OCI-LY3 (cell line): ENCODE measurements around the gene PCDHGB4.
A peak's percentile ranks its signal among the peaks of the same experiment; 100 is the strongest.

Source experiments
- H2AFZ ChIP-seq: fragments of 200-600, 300-600 bp; shearing (Covaris generic); 2 replicates; pipeline ENCODE4 v1.6.0; 2014; ENCODE audit warnings: antibody characterized with exemption, low read depth, low read length
- H3K27ac ChIP-seq: fragments of 200-600, 300-600 bp; sonication (generic); 2 replicates; pipeline ENCODE4 v1.5.1; 2014; ENCODE audit warnings: mild to moderate bottlenecking, low read length, moderate library complexity, mixed read lengths
- H3K27me3 ChIP-seq: fragments of 200-600, 300-600 bp; sonication (generic); 2 replicates; pipeline ENCODE4 v1.6.1; 2014; ENCODE audit warnings: low read depth, low read length, mixed read lengths
- H3K36me3 ChIP-seq: fragments of 200-600, 300-600 bp; sonication (generic); replicated peaks from 2 replicates; pipeline ENCODE3; 2014; ENCODE audit warnings: low read depth, low read length, mixed read lengths
- H3K4me1 ChIP-seq: fragments of 300-600, 200-600 bp; sonication (generic); 2 replicates; pipeline ENCODE4 v1.6.1; 2014; ENCODE audit warnings: low read length, mixed read lengths
- H3K4me2 ChIP-seq: fragments of 200-600, 300-600 bp; sonication (generic); 2 replicates; pipeline ENCODE4 v1.6.1; 2014; ENCODE audit warnings: low read length, mixed read lengths
- H3K4me3 ChIP-seq: fragments of 300-600, 200-600 bp; sonication (generic); 2 replicates; pipeline ENCODE4 v1.5.1; 2014; ENCODE audit warnings: antibody characterized with exemption, mild to moderate bottlenecking, low read length, moderate library complexity
- H3K79me2 ChIP-seq: fragments of 300-600, 200-600 bp; shearing (Covaris generic); 2 replicates; pipeline ENCODE4 v1.6.1; 2014; ENCODE audit warnings: mild to moderate bottlenecking, low read length, mixed read lengths
- H3K9ac ChIP-seq: fragments of 300-600, 200-600 bp; shearing (Covaris generic); 2 replicates; pipeline ENCODE4 v1.6.0; 2014; ENCODE audit warnings: mild to moderate bottlenecking, low read length, moderate library complexity
- H3K9me3 ChIP-seq: fragments of 200-600, 300-600 bp; shearing (Covaris generic); 2 replicates; pipeline ENCODE4 v1.6.1; 2014; ENCODE audit warnings: low read length, mixed read lengths; ENCODE audit not compliant: insufficient read depth
- H4K20me1 ChIP-seq: fragments of 200-600, 300-600 bp; sonication (generic); 2 replicates; pipeline ENCODE4 v1.6.1; 2016; ENCODE audit warnings: low read length, mixed read lengths; ENCODE audit not compliant: insufficient read depth
- EZH2phosphoT487 ChIP-seq: fragments of 200-600 bp; shearing (Covaris generic); IDR thresholded peaks from 2 replicates; pipeline ENCODE4 v1.6.1; 2018; ENCODE audit warnings: antibody characterized with exemption, mixed run types, low read depth
- TF ChIP-seq, protein P1 (sequence below): fragments of 200-600, 300-600 bp; sonication (generic); IDR thresholded peaks from 2 replicates; pipeline ENCODE4 v1.5.1; 2014; ENCODE audit warnings: antibody characterized with exemption, low read length, low read depth

Gene PCDHGB4

DNA sequence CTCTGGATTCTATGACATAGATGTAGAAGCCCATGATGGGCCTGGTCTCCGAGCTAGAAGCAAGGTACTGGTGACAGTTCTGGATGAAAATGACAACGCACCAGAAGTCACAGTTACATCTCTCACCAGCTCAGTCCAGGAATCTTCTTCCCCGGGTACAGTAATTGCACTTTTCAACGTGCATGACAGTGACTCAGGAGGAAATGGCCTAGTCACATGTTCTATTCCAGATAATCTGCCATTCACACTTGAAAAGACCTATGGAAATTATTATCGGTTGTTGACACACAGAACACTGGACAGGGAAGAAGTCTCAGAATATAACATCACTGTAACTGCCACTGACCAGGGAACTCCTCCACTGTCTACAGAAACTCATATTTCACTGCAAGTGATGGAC lies 31.4 kb upstream of the PCDHGB4 start:
- Histone ChIP-seq H4K20me1 (no peaks in the 10 kb centered on the region), H2AFZ (no peak overlapping the region), H3K4me1 (0 out of 2 replicates have a peak, but pooled peaks cover 3% of the 10 kb centered on the region), H3K79me2 (no peaks in the 10 kb centered on the region), H3K27me3 (no peaks in the 10 kb centered on the region), H3K9me3 (no peaks in the 10 kb centered on the region), H3K4me2 (no peak overlapping the region), H3K4me3 (no peak overlapping the region), H3K27ac (no peak overlapping the region), H3K36me3 (no peaks in the 10 kb centered on the region), H3K9ac (no peak overlapping the region)
- TF ChIP-seq EZH2phosphoT487: no peak
- TF ChIP-seq, protein P1, sequence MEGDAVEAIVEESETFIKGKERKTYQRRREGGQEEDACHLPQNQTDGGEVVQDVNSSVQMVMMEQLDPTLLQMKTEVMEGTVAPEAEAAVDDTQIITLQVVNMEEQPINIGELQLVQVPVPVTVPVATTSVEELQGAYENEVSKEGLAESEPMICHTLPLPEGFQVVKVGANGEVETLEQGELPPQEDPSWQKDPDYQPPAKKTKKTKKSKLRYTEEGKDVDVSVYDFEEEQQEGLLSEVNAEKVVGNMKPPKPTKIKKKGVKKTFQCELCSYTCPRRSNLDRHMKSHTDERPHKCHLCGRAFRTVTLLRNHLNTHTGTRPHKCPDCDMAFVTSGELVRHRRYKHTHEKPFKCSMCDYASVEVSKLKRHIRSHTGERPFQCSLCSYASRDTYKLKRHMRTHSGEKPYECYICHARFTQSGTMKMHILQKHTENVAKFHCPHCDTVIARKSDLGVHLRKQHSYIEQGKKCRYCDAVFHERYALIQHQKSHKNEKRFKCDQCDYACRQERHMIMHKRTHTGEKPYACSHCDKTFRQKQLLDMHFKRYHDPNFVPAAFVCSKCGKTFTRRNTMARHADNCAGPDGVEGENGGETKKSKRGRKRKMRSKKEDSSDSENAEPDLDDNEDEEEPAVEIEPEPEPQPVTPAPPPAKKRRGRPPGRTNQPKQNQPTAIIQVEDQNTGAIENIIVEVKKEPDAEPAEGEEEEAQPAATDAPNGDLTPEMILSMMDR: no peak

DNA sequence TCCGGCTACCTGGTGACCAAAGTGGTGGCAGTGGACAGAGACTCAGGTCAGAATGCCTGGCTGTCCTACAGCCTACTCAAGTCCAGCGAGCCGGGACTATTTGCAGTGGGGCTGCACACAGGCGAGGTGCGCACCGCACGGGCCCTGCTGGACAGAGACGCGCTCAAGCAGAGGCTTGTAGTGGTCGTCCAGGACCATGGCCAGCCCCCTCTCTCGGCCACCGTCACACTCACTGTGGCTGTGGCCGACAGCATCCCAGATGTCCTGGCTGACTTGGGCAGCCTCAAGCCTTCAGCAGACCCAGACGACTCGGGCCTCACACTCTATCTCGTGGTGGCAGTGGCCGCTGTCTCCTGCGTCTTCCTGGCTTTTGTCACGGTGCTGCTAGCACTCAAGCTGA lies 30.5 kb upstream of the PCDHGB4 start:
- no peaks in the 10 kb centered on the region for H3K9me3 ChIP-seq
- no peak overlapping the region for H3K4me2 ChIP-seq
- H3K27ac ChIP-seq: no peak overlapping the region
- no peak overlapping the region for H3K9ac ChIP-seq
- H3K4me3 ChIP-seq: no peak overlapping the region
- H4K20me1 ChIP-seq: no peaks in the 10 kb centered on the region
- no peaks in the 10 kb centered on the region for H3K27me3 ChIP-seq
- H3K79me2 ChIP-seq: no peaks in the 10 kb centered on the region
- 0 out of 2 replicates have a peak, but pooled peaks cover 3% of the 10 kb centered on the region for H3K4me1 ChIP-seq
- TF ChIP-seq, protein P1: no peak
- TF ChIP-seq EZH2phosphoT487: no peak
- H3K36me3 ChIP-seq: no peaks in the 10 kb centered on the region
- no peak overlapping the region for H2AFZ ChIP-seq

DNA sequence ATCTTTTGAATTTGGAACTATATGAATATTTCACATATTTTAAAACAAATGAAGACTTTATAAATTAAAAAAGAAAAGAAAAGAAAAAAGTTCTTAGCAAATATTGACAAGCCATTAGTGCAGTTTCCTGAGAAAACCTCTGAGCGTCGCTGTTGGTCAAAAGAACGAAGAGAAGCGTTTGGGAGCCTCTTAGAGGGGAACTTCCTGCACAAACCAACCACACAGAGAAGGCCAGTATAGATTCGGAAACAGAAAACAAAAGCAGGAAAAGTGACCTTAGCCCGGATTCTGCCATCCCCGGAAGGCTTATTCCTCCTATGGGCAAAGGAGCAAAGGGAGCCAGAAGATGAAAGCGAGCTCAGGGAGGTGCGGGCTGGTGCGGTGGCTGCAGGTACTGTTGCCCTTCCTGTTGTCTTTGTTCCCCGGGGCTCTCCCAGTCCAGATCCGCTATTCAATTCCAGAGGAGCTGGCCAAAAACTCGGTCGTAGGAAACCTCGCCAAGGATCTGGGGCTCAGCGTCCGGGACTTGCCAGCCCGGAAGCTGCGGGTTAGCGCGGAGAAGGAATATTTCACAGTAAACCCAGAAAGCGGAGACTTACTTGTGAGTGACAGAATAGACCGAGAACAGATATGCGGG lies 27.6 kb upstream of the PCDHGB4 start, which contains the start of gene PCDHGB2:
TSS of gene PCDHGB2 (plus strand) at position 205 of the 637 bp plus-strand sequence. CDS start at position 347, 142 bp downstream.
- Histone ChIP-seq H3K27ac (no peak within 1 kb of the TSS), H3K4me2 (peak within 1 kb of the TSS; percentile 71), H3K4me3 (peak within 1 kb of the TSS; percentile 74), H4K20me1 (no peaks in the 10 kb centered on the region), H3K36me3 (no peaks in the 10 kb centered on the region), H3K9me3 (no peaks in the 10 kb centered on the region), H3K4me1 (no peaks in the 10 kb centered on the region), H3K27me3 (no peaks in the 10 kb centered on the region), H2AFZ (peak within 1 kb of the TSS; percentile 84), H3K9ac (peak within 1 kb of the TSS; percentile 47; the same call in 1 of the 2 replicates), H3K79me2 (no peaks in the 10 kb centered on the region)
- TF ChIP-seq EZH2phosphoT487: no peak
- TF ChIP-seq, protein P1: peak; percentile 53

DNA sequence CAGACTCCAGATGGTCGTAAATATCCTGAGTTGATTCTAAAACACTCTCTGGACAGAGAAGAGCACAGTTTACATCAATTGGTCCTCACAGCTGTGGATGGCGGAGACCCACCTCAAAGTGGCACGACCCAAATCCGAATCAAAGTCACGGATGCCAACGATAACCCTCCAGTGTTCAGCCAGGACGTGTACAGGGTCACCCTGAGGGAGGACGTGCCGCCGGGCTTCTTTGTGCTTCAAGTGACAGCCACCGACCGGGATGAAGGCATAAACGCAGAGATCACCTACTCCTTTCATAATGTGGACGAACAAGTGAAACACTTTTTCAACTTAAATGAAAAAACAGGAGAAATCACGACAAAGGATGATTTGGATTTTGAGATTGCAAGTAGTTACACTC lies 26.8 kb upstream of the PCDHGB4 start:
- H4K20me1 ChIP-seq: no peaks in the 10 kb centered on the region
- no peaks in the 10 kb centered on the region for H3K79me2 ChIP-seq
- TF ChIP-seq, protein P1: no peak
- no peak for TF ChIP-seq EZH2phosphoT487
- H3K4me1 ChIP-seq: no peaks in the 10 kb centered on the region
- H3K4me3 ChIP-seq: no peak overlapping the region
- no peak overlapping the region for H3K4me2 ChIP-seq
- H3K9me3 ChIP-seq: no peaks in the 10 kb centered on the region
- no peaks in the 10 kb centered on the region for H3K36me3 ChIP-seq
- no peaks in the 10 kb centered on the region for H3K27me3 ChIP-seq
- H3K9ac ChIP-seq: no peak overlapping the region
- no peak overlapping the region; the same call in 1 of the 2 replicates for H2AFZ ChIP-seq
- H3K27ac ChIP-seq: no peak overlapping the region
